ENCODE measurements around the gene SRPRA. TPM values are rescaled to one million over a fixed set of nuclear protein-coding genes. Genes with fewer than 3 reads are reported as not detected.

The SRPRA gene
- total and polyA plus RNA-seq, 2 donors (not counting 3 experiments of a cell fraction or from before 2014, with no cell fraction given): 104 to 116 TPM

GRCh38 chr11:126307706-126308105, 39.0 kb upstream of the SRPRA start:
- DNase-seq (ENCODE audit: low read depth, low spot score) (peak; percentile 49), FAIRE-seq (peak; percentile 74)
- TF ChIP-seq FOS (IDR thresholded peaks at IDR 0.05; ENCODE audit: borderline replicate concordance, insufficient read depth, low read length) (no peak), CTCF (IDR thresholded peaks at IDR 0.05; ENCODE audit: extremely low read depth in 1 of 2, insufficient read depth in 1 of 2, low read depth in 1 of 2, low read length in 2 of 2) (peak; percentile 35 to 43)
- intact Hi-C loops (cut with micrococcal nuclease) (no loop called here), dilution Hi-C loops (cut with MboI; ENCODE audit: extremely low pct_ligation_motif_present, low sequenced_read_pairs) (no loop called here)
- no peak overlapping the region for H2AFZ ChIP-seq (ENCODE audit: low read depth, low read length)
- H3K27me3 ChIP-seq (ENCODE audit: control insufficient read depth in 2 of 2, insufficient read depth in 2 of 2, low read length in 2 of 2): no peaks in the 10 kb centered on the region
- no peak overlapping the region for H3K4me3 ChIP-seq (replicated peaks in 1 of 3; ENCODE audit: insufficient read depth in 1 of 3, low read depth in 1 of 3, low read length in 3 of 3)
- H3K36me3 ChIP-seq (ENCODE audit: control insufficient read depth in 2 of 2, extremely low read depth in 1 of 2, insufficient read depth in 2 of 2, low read length in 2 of 2): no peaks in the 10 kb centered on the region
- no peak overlapping the region for H3K4me2 ChIP-seq (ENCODE audit: insufficient read depth, low read length)
- no peaks in the 10 kb centered on the region for H3K4me1 ChIP-seq (ENCODE audit: control insufficient read depth, extremely low read depth, insufficient read depth, low read length)
- H3K79me2 ChIP-seq (ENCODE audit: control insufficient read depth, insufficient read depth, low read length): no peaks in the 10 kb centered on the region
- H3K9ac ChIP-seq (replicated peaks; ENCODE audit: extremely low read depth, insufficient read depth, low read length): no peak overlapping the region
- no TSS peak for BruUV-seq (replicated peaks)
- no peaks in the 10 kb centered on the region for H3K9me3 ChIP-seq (replicated peaks; ENCODE audit: control insufficient read depth, insufficient read depth, low read length)
- ChIA-PET POLR2A (no interaction called here), CTCF (interaction anchor here (0.7 to 10.7 kb wide), 7 partner anchors 8 to 278 kb away, joined by 3 to 437 read pairs (median 4); no protein-coding TSS in a partner anchor)
- no peaks in the 10 kb centered on the region for H4K20me1 ChIP-seq (replicated peaks; ENCODE audit: control insufficient read depth, extremely low read depth, insufficient read depth, low read length)
- no peaks in the 10 kb centered on the region for H3K9me1 ChIP-seq (replicated peaks; ENCODE audit: control insufficient read depth, extremely low read depth, insufficient read depth, low read length)
- H3K27ac ChIP-seq (ENCODE audit: insufficient read depth, low read depth, low read length): no peak overlapping the region

- Histone ChIP-seq H3K4me1 (ENCODE audit: control insufficient read depth, extremely low read depth, insufficient read depth, low read length) (no peaks in the 10 kb centered on the region), H3K9me3 (replicated peaks; ENCODE audit: control insufficient read depth, insufficient read depth, low read length) (no peaks in the 10 kb centered on the region), H2AFZ (ENCODE audit: low read depth, low read length) (no peak overlapping the region), H3K9ac (replicated peaks; ENCODE audit: extremely low read depth, insufficient read depth, low read length) (no peak overlapping the region), H3K79me2 (ENCODE audit: control insufficient read depth, insufficient read depth, low read length) (no peaks in the 10 kb centered on the region), H3K36me3 (ENCODE audit: control insufficient read depth in 2 of 2, extremely low read depth in 1 of 2, insufficient read depth in 2 of 2, low read length in 2 of 2) (no peaks in the 10 kb centered on the region), H3K4me3 (replicated peaks in 1 of 3; ENCODE audit: insufficient read depth in 1 of 3, low read depth in 1 of 3, low read length in 3 of 3) (no peak overlapping the region), H3K27me3 (ENCODE audit: control insufficient read depth in 2 of 2, insufficient read depth in 2 of 2, low read length in 2 of 2) (no peaks in the 10 kb centered on the region), H3K9me1 (replicated peaks; ENCODE audit: control insufficient read depth, extremely low read depth, insufficient read depth, low read length) (no peaks in the 10 kb centered on the region), H4K20me1 (replicated peaks; ENCODE audit: control insufficient read depth, extremely low read depth, insufficient read depth, low read length) (no peaks in the 10 kb centered on the region), H3K4me2 (ENCODE audit: insufficient read depth, low read length) (no peak overlapping the region), H3K27ac (ENCODE audit: insufficient read depth, low read depth, low read length) (no peak overlapping the region)
- intact Hi-C loops (cut with micrococcal nuclease) (no loop called here), dilution Hi-C loops (cut with MboI; ENCODE audit: extremely low pct_ligation_motif_present, low sequenced_read_pairs) (no loop called here)
- BruUV-seq (replicated peaks): no TSS peak
- no peak for TF ChIP-seq FOS (IDR thresholded peaks at IDR 0.05; ENCODE audit: borderline replicate concordance, insufficient read depth, low read length)
- TF ChIP-seq MAX (IDR thresholded peaks at IDR 0.05; ENCODE audit: insufficient read depth, insufficient read length): no peak
- TF ChIP-seq JUN (IDR thresholded peaks at IDR 0.05; ENCODE audit: borderline replicate concordance, insufficient read depth, insufficient read length, low read depth): no peak
- TF ChIP-seq EZH2 (IDR thresholded peaks at IDR 0.05; ENCODE audit: borderline replicate concordance, low read depth, low read length, severe bottlenecking): no peak
- TF ChIP-seq GATA2 (IDR thresholded peaks at IDR 0.05; ENCODE audit: insufficient read depth, insufficient read length, low read depth, low read length): no peak
- TF ChIP-seq CTCF (IDR thresholded peaks at IDR 0.05; ENCODE audit: extremely low read depth in 1 of 2, insufficient read depth in 1 of 2, low read depth in 1 of 2, low read length in 2 of 2): no peak
- no peak for TF ChIP-seq POLR2A (IDR thresholded peaks at IDR 0.05; ENCODE audit: low read depth, low read length)
- no peak for TF ChIP-seq MYC (IDR thresholded peaks at IDR 0.05; ENCODE audit: low read depth, low read length)
- TF ChIP-seq POLR2AphosphoS5 (IDR thresholded peaks at IDR 0.05; ENCODE audit: insufficient read depth, low read depth, low read length): no peak
- POLR2A ChIA-PET: no interaction called here
- DNase-seq (ENCODE audit: low read depth, low spot score) (no peak), FAIRE-seq (no peak)
- CTCF ChIA-PET: interaction anchor here (10.7 kb wide), 1 partner anchor 177 kb away, joined by 437 read pairs; no protein-coding TSS in a partner anchor
These were observed 37.0 kb upstream of the SRPRA start for GRCh38 chr11:126305699-126306098.
